Measurements from ENCODE around the gene JDP2. TPM values are rescaled to one million over a fixed set of nuclear protein-coding genes. Genes with fewer than 3 reads are reported as not detected.

The JDP2 gene
- total RNA-seq, 1 experiment from 2014 or later = 5.9 TPM

GRCh38 chr14:75456997-75457335 is 29.1 kb downstream of the JDP2 start:
- H3K27me3 ChIP-seq (replicated peaks; ENCODE audit: insufficient read depth, low read depth, low read length, poor library complexity) = no peaks in the 10 kb centered on the region
- POLR2A ChIA-PET (ENCODE audit: low non-redundant PET) = no interaction called here
- no TSS peak for BruUV-seq (replicated peaks)
- H3K27ac ChIP-seq (ENCODE audit: low read depth, low read length, poor library complexity, severe bottlenecking) = no peak overlapping the region
- CTCF ChIA-PET = no interaction called here
- no peak for DNase-seq (ENCODE audit: low spot score)
- TF ChIP-seq CTCF (conservative IDR thresholded peaks at IDR 0.05; ENCODE audit: low read depth, low read length) = no peak
- no peak for TF ChIP-seq EZH2 (IDR thresholded peaks at IDR 0.05; ENCODE audit: borderline replicate concordance, low read depth, low read length, poor library complexity, severe bottlenecking)
- no peaks in the 10 kb centered on the region for H3K36me3 ChIP-seq (ENCODE audit: insufficient read depth, low read length, poor library complexity, severe bottlenecking)
- peaks cover 8% of the 10 kb centered on the region for H3K4me1 ChIP-seq (ENCODE audit: insufficient read depth, low read length, poor library complexity, severe bottlenecking)
- intact Hi-C loops (cut with micrococcal nuclease; ENCODE audit: unreplicated experiment) = no loop called here
- H3K4me3 ChIP-seq (ENCODE audit: low read depth, low read length, poor library complexity, severe bottlenecking) = no peak overlapping the region
- no peaks in the 10 kb centered on the region for H3K9me3 ChIP-seq (ENCODE audit: low read depth, low read length, poor library complexity, severe bottlenecking)

- ChIA-PET POLR2A (ENCODE audit: low non-redundant PET) (no interaction called here), CTCF (no interaction called here)
- Histone ChIP-seq H3K27me3 (replicated peaks; ENCODE audit: insufficient read depth, low read depth, low read length, poor library complexity) (no peaks in the 10 kb centered on the region), H3K36me3 (ENCODE audit: insufficient read depth, low read length, poor library complexity, severe bottlenecking) (no peaks in the 10 kb centered on the region), H3K9me3 (ENCODE audit: low read depth, low read length, poor library complexity, severe bottlenecking) (no peaks in the 10 kb centered on the region), H3K4me1 (ENCODE audit: insufficient read depth, low read length, poor library complexity, severe bottlenecking) (peaks cover 2% of the 10 kb centered on the region), H3K4me3 (ENCODE audit: low read depth, low read length, poor library complexity, severe bottlenecking) (no peak overlapping the region), H3K27ac (ENCODE audit: low read depth, low read length, poor library complexity, severe bottlenecking) (no peak overlapping the region)
- intact Hi-C loops (cut with micrococcal nuclease; ENCODE audit: unreplicated experiment) = no loop called here
- BruUV-seq (replicated peaks) = no TSS peak
- DNase-seq (ENCODE audit: low spot score) = no peak
- TF ChIP-seq CTCF (conservative IDR thresholded peaks at IDR 0.05; ENCODE audit: low read depth, low read length) (no peak), EZH2 (IDR thresholded peaks at IDR 0.05; ENCODE audit: borderline replicate concordance, low read depth, low read length, poor library complexity, severe bottlenecking) (no peak)
Measured at GRCh38 chr14:75457648-75458165, 29.9 kb downstream of the JDP2 start.

GRCh38 chr14:75458305-75458704 is 30.5 kb downstream of the JDP2 start:
- intact Hi-C loops (cut with micrococcal nuclease; ENCODE audit: unreplicated experiment) = no loop called here
- POLR2A ChIA-PET (ENCODE audit: low non-redundant PET) = no interaction called here
- TF ChIP-seq EZH2 (IDR thresholded peaks at IDR 0.05; ENCODE audit: borderline replicate concordance, low read depth, low read length, poor library complexity, severe bottlenecking) (no peak), CTCF (conservative IDR thresholded peaks at IDR 0.05; ENCODE audit: low read depth, low read length) (no peak)
- Histone ChIP-seq H3K36me3 (ENCODE audit: insufficient read depth, low read length, poor library complexity, severe bottlenecking) (no peaks in the 10 kb centered on the region), H3K27me3 (replicated peaks; ENCODE audit: insufficient read depth, low read depth, low read length, poor library complexity) (no peaks in the 10 kb centered on the region), H3K4me3 (ENCODE audit: low read depth, low read length, poor library complexity, severe bottlenecking) (no peak overlapping the region), H3K4me1 (ENCODE audit: insufficient read depth, low read length, poor library complexity, severe bottlenecking) (no peaks in the 10 kb centered on the region), H3K9me3 (ENCODE audit: low read depth, low read length, poor library complexity, severe bottlenecking) (no peaks in the 10 kb centered on the region), H3K27ac (ENCODE audit: low read depth, low read length, poor library complexity, severe bottlenecking) (no peak overlapping the region)
- DNase-seq (ENCODE audit: low spot score) = no peak
- BruUV-seq (replicated peaks) = no TSS peak
- CTCF ChIA-PET = no interaction called here
